ENCODE data around the gene ARHGEF33. TPM values are rescaled to one million over a fixed set of nuclear protein-coding genes. Genes with fewer than 3 reads are reported as not detected.

The ARHGEF33 gene
- total RNA-seq, 1 donor from 2014 or later = 0.74 TPM

- TF ChIP-seq POLR2AphosphoS5 (IDR thresholded peaks at IDR 0.05; ENCODE audit: insufficient read depth in 1 of 2, low read depth in 1 of 2) (no peak), POLR2A (IDR thresholded peaks at IDR 0.05) (no peak)
- TF ChIP-seq, protein P1, sequence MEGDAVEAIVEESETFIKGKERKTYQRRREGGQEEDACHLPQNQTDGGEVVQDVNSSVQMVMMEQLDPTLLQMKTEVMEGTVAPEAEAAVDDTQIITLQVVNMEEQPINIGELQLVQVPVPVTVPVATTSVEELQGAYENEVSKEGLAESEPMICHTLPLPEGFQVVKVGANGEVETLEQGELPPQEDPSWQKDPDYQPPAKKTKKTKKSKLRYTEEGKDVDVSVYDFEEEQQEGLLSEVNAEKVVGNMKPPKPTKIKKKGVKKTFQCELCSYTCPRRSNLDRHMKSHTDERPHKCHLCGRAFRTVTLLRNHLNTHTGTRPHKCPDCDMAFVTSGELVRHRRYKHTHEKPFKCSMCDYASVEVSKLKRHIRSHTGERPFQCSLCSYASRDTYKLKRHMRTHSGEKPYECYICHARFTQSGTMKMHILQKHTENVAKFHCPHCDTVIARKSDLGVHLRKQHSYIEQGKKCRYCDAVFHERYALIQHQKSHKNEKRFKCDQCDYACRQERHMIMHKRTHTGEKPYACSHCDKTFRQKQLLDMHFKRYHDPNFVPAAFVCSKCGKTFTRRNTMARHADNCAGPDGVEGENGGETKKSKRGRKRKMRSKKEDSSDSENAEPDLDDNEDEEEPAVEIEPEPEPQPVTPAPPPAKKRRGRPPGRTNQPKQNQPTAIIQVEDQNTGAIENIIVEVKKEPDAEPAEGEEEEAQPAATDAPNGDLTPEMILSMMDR (IDR thresholded peaks at IDR 0.05) = no peak
- Histone ChIP-seq H3K4me1 (peaks cover 42% of the 10 kb centered on the region), H3K27ac (no peak overlapping the region), H3K36me3 (no peaks in the 10 kb centered on the region), H3K27me3 (no peaks in the 10 kb centered on the region), H3K9me3 (no peaks in the 10 kb centered on the region), H3K4me3 (no peak overlapping the region)
- intact Hi-C loops (cut with DNase I) = no loop called here
- no peak for DNase-seq (ENCODE audit: extremely low spot score in 2 of 2)
Measured at GRCh38 chr2:39023649-39024048, 134.0 kb downstream of the ARHGEF33 start.

GRCh38 chr2:39024833-39025232 is 135.2 kb downstream of the ARHGEF33 start:
- intact Hi-C loops (cut with DNase I) = no loop called here
- no peak overlapping the region for H3K27ac ChIP-seq

More at GRCh38 chr2:39024833-39025232, 135.2 kb downstream of the ARHGEF33 start:
- Histone ChIP-seq H3K4me1 (peaks cover 42% of the 10 kb centered on the region), H3K36me3 (peaks cover 0 to 7% of the 10 kb centered on the region in 2 donors), H3K27me3 (no peaks in the 10 kb centered on the region), H3K4me3 (no peak overlapping the region), H3K9me3 (no peaks in the 10 kb centered on the region)
- no peak for DNase-seq (ENCODE audit: extremely low spot score in 2 of 2)
- peak in 1 of 2 donors; percentile 35 for TF ChIP-seq POLR2AphosphoS5 (IDR thresholded peaks at IDR 0.05; ENCODE audit: insufficient read depth in 1 of 2, low read depth in 1 of 2)
- TF ChIP-seq POLR2A (IDR thresholded peaks at IDR 0.05) = no peak

Small RNA genes lying within 50 kb of the gene (small RNA-seq; reads per million reads assigned to genes)
- gene RN7SL96P = not detected
- gene RNU6-851P = not detected

Other genes starting within 250 kb of the ARHGEF33 start
- gene GALM, start 223.8 kb upstream of the ARHGEF33 start, total RNA-seq = 16.9 TPM
- 106 TPM for gene SRSF7, start 138.5 kb upstream of the ARHGEF33 start, total RNA-seq
- 5.9 TPM for gene GEMIN6, start 111.7 kb upstream of the ARHGEF33 start, total RNA-seq
- gene DHX57, start 13.9 kb upstream of the ARHGEF33 start, total RNA-seq = 10.6 TPM
- 10.3 TPM for gene MORN2, start 13.9 kb upstream of the ARHGEF33 start, total RNA-seq
- gene SOS1, start 231.2 kb downstream of the ARHGEF33 start, total RNA-seq = 20.1 TPM